HG03103 (cell line): ENCODE measurements around the gene RANBP3.
"Not testable (repeated sequence)": the region's sequence is repeated elsewhere in the genome, so short reads cannot be mapped to it uniquely, and the experiment has no call there.

Experiments
- ATAC-seq: cut with Tn5 transposase; IDR thresholded peaks from one replicate; pipeline ENCODE4 v1.9.1; 2021; ENCODE audit warnings: low read depth; ENCODE audit not compliant: unreplicated experiment

Gene RANBP3, protein sequence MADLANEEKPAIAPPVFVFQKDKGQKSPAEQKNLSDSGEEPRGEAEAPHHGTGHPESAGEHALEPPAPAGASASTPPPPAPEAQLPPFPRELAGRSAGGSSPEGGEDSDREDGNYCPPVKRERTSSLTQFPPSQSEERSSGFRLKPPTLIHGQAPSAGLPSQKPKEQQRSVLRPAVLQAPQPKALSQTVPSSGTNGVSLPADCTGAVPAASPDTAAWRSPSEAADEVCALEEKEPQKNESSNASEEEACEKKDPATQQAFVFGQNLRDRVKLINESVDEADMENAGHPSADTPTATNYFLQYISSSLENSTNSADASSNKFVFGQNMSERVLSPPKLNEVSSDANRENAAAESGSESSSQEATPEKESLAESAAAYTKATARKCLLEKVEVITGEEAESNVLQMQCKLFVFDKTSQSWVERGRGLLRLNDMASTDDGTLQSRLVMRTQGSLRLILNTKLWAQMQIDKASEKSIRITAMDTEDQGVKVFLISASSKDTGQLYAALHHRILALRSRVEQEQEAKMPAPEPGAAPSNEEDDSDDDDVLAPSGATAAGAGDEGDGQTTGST

DNA sequence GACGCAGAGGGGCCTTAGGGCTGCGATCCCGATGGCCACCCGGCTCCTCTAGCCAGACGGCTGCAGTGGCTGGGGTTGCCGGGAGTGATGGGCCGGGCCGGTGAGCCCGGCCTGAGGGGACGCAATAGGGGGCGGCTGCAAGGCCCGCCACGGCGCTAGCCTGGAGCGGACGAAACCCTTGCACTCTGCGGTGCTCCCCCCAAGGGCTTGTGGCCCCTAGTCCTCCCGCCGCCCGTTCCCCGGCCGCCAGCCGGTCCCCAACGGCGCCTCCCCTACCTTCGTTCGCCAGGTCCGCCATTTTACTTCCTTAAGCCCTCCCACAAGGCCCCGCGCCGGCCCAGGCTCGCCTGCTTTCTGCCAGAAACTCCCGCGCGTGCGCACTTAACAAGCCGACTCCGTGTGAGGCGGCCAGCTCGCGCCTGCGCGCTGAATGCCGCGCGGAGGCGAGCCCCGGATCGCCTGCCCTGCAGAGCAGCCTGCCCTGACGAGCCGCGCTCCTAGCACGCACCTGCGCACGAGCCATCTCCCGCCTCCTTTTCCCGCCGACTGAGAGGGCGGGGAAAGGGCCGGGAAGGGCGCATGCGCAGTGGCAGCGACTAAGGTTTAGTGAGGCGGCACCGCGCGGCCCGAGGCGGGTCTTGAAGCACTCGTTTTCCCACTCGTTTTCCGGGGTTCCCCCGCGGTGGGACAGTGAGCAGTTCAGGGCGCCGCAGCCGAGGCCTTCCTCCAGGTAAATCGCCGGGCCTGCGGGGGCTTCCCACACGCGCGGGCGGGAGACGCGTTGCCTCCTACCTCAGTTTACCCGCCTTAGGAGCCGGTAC is at the start of gene RANBP3:
RANBP3 (minus strand) TSS at position 356 of the 821 bp plus-strand sequence; CDS start at position 298, 58 bp downstream.
- peak; percentile 81 for ATAC-seq

DNA sequence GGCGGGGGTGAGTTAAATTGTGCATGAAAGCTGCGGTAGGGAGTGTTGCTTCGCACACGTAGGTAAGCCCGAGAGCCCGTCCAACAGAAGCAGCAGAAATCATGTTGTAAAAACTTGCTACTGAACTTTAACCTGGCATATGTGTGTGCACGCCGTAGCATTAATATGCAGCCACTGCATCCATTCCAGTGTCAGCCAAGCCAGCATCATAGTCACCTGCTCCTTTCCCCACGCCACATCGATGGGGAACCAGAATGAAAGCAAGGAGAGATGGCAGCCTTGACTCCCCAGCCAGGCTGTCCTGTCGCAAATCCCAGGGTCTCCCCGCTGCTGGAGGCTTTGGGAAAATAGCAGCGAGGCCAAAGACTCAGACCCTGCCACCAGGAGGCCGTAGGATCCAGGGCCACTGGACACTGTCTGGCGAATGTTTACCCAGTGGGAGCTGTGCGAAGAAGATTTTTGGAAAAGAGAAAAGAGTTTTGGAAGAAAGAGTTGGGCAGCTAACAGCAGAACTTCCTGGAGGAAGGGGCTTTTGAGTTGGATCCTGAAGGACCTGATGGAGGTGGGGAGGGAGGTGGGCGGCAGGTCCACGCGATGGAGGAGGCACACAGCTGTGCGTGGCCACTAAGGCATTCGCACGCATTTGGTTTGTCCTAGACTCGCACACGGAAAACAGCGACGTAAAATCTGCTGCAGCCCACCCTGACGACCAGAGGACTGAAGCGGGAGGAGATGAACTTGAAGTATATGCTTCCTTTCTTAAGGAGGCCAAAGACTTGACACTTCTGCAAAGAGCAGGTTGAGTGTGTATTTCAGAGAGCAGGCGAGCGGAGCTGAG is 48.7 kb upstream of the RANBP3 start:
- no peak for ATAC-seq

GRCh38 chr19:6024756-6025155 is 46.8 kb upstream of the RANBP3 start:
- ATAC-seq, result not testable (repeated sequence)

DNA sequence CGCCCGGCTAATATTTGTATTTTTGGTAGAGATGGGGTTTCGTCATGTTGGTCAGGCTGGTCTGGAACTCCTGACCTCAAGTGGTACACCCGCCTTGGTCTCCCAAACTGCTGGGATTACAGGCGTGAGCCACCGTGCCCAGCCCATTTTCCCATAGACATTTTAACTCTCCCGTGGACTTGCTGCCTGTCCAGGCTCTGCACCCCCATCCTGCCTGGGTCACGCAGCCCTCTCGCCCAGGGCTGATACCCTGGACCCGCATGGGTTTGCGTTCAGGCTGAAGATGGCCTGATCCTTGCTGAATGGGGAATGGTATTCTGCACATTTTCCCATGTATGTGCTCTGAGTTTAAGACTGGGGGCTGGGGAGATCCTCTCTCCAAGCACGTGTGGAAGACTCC is 46.0 kb upstream of the RANBP3 start:
- ATAC-seq, result no peak

GRCh38 chr19:6023085-6023682 is 45.2 kb upstream of the RANBP3 start:
- ATAC-seq, result no peak

GRCh38 chr19:6022570-6023064 is 44.7 kb upstream of the RANBP3 start:
- no peak for ATAC-seq

DNA sequence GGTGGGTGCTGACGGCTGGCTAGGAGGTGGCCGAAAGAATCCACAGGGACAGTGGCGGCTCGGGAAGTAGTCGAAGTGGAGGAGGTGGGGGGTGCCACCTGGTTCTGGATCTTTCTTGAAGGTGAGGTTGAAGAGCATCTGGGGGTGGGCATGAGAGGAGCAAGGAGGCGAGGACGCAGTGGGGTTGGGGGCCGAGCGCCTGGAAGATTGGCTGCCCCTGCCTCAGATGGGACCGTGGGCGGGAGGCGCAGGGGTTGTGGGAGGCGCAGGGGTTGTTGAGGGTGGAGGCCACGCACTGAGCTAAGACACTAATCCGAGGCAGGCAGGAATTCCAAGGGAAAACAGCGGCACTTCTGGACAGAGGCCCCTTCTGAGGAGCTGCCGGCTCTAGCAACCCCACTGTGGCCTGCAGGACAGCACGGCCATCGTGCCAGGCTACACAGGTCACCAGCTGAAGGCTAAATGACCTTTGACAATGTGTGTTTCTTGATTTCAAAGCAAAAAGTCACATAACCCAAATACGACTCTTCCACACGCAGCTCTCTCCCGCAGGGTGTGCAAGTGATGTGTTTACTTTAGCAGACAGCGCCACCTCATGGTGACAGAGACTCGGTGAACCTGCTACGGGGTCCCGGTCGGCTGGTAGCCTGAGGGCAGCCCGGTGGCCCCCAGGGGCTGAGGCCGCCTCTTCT is 44.1 kb upstream of the RANBP3 start:
- ATAC-seq, result no peak

DNA sequence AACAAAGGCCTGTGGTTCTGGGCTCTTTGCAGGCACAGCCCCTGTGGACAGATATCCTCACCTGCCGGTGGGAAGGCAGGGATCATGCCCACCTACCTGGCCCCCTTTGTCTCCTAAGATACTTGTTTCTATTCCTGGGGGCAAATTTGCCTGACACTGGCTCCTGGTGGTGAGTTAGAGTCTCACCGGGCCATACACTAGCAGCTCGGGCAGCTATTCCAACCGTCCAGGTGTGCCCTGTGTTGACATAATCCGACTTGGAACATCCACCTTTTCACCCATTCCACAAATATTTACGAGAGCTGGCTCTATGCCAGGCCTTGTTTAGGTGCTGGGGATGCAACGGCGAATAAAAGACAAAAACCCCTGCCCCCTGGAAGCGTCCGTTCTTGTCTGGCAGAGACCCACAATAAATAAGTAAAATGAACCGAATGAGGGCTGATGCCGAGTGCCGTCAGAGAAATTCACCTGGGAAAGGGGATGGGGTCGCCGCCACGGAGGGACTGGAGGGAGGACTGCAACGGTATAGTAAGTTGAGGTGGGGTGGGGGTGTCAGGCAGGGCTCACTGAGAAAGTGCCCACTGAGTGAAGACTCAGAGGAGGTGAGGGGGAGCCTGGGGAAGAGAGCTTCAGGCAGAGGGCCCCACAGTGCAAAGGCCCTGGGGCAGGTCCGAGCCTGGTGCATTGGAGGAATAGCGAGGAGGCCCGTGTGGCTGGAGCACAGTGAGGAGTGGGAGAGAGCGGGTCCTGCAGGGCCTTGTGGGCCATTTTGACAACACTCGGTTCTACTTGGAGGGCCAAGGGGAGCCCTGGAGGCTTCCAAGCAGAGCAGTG is 43.2 kb upstream of the RANBP3 start:
- ATAC-seq, result no peak

GRCh38 chr19:6020166-6020882 is 42.4 kb upstream of the RANBP3 start:
- ATAC-seq, result no peak

- no peak for ATAC-seq
These were observed 40.8 kb upstream of the RANBP3 start for GRCh38 chr19:6018786-6019185.

GRCh38 chr19:6017576-6017975 is 39.6 kb upstream of the RANBP3 start:
- ATAC-seq, result no peak

DNA sequence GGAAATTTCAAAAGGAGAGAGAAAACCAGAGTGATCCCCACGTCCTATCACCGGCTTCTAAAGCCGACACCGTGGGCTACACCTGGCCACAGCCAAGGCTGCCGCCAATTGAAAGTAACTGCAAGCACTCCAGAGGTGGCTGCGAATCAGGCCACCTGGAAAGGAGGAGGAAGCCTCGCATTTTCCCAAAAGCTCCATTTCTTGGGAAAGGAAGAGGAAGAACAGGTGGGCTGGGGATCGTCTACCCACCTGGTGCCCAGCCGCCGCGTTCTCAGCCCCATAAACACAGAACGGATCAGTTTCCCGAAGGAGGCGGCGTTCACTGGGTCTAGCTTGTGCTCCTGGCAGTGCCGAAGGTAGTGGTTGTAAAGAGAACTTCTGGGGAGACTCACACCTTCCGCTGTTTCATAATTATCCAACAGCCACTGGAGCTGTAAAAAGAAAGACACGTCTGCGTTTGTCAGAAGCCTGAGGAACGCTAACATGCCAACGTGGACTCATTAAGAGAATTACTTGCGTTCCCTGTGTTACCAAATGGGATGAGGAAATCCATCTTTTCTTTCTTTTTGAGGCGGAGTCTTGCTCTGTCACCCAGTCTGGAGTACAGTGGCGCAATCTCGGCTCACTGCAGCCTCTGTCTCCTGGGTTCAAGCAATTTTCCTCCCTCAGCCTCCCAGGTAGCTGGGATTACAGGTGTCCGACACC is 38.1 kb upstream of the RANBP3 start:
- no peak for ATAC-seq

GRCh38 chr19:6014551-6015135 is 36.7 kb upstream of the RANBP3 start:
- ATAC-seq, result no peak

DNA sequence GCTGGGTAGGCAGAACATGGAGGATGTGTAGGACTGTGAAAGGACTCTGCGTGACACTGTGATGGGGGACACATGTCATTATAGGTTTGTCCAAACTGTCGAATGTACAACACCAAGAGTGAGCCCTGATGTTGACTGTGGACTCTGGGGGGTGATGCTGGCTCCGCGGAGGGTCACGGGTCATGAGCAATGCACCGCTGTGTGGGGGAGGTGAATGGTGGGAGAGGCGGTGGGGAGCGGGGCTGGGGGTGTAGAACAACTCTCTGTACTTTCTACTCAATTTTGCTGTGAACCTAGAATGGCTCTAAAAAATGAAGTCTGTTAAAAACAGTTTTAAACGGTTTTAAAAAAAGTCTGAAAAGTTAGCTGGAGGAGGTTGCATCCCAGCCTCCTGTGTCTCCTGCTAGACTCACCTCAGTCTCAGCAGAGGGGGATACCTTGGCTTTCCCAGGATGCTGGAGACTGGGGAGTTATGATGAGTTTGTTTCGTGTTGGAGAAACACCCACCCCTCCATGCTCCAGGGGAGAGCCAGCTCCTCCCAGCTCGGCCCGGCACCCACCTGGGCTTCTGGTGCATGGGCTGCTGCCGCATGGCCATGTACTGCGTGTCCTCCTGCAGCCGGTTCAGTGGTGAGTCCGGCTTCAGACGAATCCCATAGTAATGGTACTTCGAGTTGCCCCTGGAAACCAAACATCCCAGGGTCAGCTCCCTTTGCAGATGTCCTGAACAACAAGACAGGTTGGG is 34.7 kb upstream of the RANBP3 start:
- ATAC-seq, result no peak

- no peak for ATAC-seq
These were observed 33.9 kb upstream of the RANBP3 start for GRCh38 chr19:6011794-6012193.

DNA sequence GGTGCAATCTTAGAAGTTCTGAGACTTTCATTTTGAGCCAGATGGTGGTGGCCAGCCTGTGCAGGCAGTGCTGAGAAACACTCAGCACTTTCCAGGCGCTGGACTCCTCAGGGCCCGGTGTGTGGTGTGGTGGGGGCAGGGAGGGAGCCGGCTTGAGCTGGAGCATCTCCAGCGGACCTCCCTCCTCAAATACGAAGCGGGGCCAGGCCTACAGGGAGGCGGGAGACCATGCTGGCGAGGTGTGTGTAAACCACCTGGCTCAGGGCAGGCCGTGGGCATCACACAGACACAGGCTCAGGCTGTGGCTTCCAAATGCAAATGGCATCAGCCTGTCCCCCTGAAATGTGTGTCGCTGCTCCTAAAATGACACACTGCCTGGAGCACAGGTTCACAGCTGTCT is 33.3 kb upstream of the RANBP3 start:
- no peak for ATAC-seq
